Spleen (tissue), 7 donors: ENCODE data around the gene VASN.

ENCODE experiments used
- POLR2A ChIP-seq, 3 donors: fragments of 450-650 bp; IDR thresholded peaks; one replicate each; pipeline ENCODE4 v1.5.1; 2017; ENCODE audit warnings: antibody characterized with exemption in 3 of 3, mild to moderate bottlenecking in 1 of 3
- POLR2AphosphoS5 ChIP-seq, 3 donors: sonication (generic); formaldehyde crosslinking; IDR thresholded peaks; one replicate each; pipeline ENCODE4 v1.5.1; 2017; ENCODE audit warnings: antibody characterized with exemption in 3 of 3
- TF ChIP-seq, protein P1 (sequence below), 11 experiments: fragments of 200-600 bp in 7 of 11; fragments of 450-650 bp in 4 of 11; sonication (generic) in 4 of 11; IDR thresholded peaks in 8 of 11; conservative IDR thresholded peaks in 3 of 11; 1 replicate in 7 of 11; 2 replicates in 4 of 11; pipeline versions ENCODE4 v1.4.0 to v1.8.0; 2016 to 2021; ENCODE audit warnings: antibody characterized with exemption in 11 of 11, inconsistent platforms in 4 of 11, mild to moderate bottlenecking in 1 of 11
- donor health status: DM: no; HTN: no; CAD: no; lungs with moderate emphysema.
- donor health status: DM: no; HTN: no; CAD: no.
- donor health status: DM: no; HTN: no; CAD: no.

GRCh38 chr16:4350787-4351659 is 20.6 kb upstream of the VASN start, which contains the start of gene PAM16:
- TF ChIP-seq, protein P1, sequence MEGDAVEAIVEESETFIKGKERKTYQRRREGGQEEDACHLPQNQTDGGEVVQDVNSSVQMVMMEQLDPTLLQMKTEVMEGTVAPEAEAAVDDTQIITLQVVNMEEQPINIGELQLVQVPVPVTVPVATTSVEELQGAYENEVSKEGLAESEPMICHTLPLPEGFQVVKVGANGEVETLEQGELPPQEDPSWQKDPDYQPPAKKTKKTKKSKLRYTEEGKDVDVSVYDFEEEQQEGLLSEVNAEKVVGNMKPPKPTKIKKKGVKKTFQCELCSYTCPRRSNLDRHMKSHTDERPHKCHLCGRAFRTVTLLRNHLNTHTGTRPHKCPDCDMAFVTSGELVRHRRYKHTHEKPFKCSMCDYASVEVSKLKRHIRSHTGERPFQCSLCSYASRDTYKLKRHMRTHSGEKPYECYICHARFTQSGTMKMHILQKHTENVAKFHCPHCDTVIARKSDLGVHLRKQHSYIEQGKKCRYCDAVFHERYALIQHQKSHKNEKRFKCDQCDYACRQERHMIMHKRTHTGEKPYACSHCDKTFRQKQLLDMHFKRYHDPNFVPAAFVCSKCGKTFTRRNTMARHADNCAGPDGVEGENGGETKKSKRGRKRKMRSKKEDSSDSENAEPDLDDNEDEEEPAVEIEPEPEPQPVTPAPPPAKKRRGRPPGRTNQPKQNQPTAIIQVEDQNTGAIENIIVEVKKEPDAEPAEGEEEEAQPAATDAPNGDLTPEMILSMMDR (IDR thresholded peaks at IDR 0.05 in 8 of 11, conservative IDR thresholded peaks at IDR 0.05 in 3 of 11): peak in 1 of 11 experiments; percentile 11
- TF ChIP-seq POLR2A (IDR thresholded peaks at IDR 0.05) (peak in 1 of 3 donors; percentile 29), POLR2AphosphoS5 (IDR thresholded peaks at IDR 0.05) (peak; percentile 92 to 95 (median 93))
